Tibial artery (tissue), 4 donors: Measurements from ENCODE around the gene DNAJC13.

Experiments
- DNase-seq, 2 donors: peaks; one replicate each; pipeline ENCODE4 v3.0.0-alpha.2; 2019
- H3K27ac ChIP-seq, 2 donors: fragments of 200-600 bp; sonication (generic) in 1 of 2; 1 replicate in 1 of 2; 2 replicates in 1 of 2; pipeline ENCODE4 v1.5.1; 2018 to 2019; ENCODE audit warnings: mild to moderate bottlenecking in 1 of 2
- H3K27me3 ChIP-seq, 2 donors: fragments of 200-600 bp; sonication (generic) in 1 of 2; one replicate each; pipeline versions ENCODE4 v1.5.1 to v1.6.0; 2016 to 2019
- H3K36me3 ChIP-seq, 3 donors: fragments of 200-600 bp; sonication (generic) in 2 of 3; one replicate each; pipeline ENCODE4 v1.5.1; 2016 to 2019; ENCODE audit warnings: mild to moderate bottlenecking in 2 of 3
- H3K4me1 ChIP-seq, 4 donors: fragments of 200-600 bp; sonication (generic) in 2 of 4; 1 replicate in 3 of 4; 2 replicates in 1 of 4; pipeline ENCODE4 v1.5.1; 2016 to 2019
- H3K4me3 ChIP-seq, 2 donors: fragments of 200-600 bp; sonication (generic) in 1 of 2; 1 replicate in 1 of 2; 2 replicates in 1 of 2; pipeline ENCODE4 v1.5.1; 2018 to 2019; ENCODE audit warnings: mild to moderate bottlenecking in 2 of 2
- H3K9me3 ChIP-seq, 3 donors: fragments of 200-600 bp; sonication (generic) in 1 of 3; one replicate each; pipeline ENCODE4 v1.5.1; 2016 to 2019
- intact Hi-C: fragments of 100-400 bp; cut with DNase I; formaldehyde crosslinking; loops from one replicate; pipeline ENCODE4 v1.15.0; 2023; ENCODE audit warnings: low total_unique reads
- TF ChIP-seq, protein P1 (sequence below), 2 experiments: fragments of 200-600 bp in 1 of 2; fragments of 450-650 bp in 1 of 2; IDR thresholded peaks; one replicate each; pipeline ENCODE4 v1.5.1; 2017 to 2019; ENCODE audit warnings: antibody characterized with exemption in 2 of 2, mild to moderate bottlenecking in 1 of 2, moderate library complexity in 1 of 2

DNAJC13 gene

DNA sequence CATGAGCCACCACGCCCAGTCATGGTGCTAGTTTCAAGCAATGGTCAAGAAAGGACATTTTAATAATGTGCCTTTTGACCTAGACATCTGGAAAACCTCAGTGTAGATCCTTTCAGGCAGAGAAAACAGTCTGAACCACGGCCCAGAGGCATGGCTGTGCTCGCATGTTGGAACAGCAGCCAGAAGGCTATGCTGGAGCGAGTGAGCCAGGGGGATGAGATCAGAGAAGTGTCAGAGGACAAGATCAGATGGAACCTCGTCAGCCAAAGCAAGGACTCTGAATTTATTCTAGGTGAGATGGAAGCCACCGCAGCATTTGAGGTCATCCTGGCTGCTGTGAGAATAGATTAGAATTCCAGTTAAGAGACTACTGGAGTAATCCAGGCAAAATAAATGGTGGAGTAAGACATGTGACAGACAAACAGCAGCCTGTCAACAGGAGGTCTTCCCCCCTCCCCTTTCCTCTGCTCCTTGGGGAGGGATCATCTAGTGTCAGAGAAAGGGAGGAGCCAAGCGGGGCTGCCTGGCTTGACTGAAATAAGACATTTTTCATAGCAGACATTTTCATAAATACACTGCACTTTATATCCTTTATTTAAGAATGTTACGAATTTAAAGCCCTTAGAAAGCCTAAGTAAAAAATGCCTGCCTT, 139.3 kb downstream of the DNAJC13 start:
- no peak overlapping the region for H3K27ac ChIP-seq
- TF ChIP-seq, protein P1, sequence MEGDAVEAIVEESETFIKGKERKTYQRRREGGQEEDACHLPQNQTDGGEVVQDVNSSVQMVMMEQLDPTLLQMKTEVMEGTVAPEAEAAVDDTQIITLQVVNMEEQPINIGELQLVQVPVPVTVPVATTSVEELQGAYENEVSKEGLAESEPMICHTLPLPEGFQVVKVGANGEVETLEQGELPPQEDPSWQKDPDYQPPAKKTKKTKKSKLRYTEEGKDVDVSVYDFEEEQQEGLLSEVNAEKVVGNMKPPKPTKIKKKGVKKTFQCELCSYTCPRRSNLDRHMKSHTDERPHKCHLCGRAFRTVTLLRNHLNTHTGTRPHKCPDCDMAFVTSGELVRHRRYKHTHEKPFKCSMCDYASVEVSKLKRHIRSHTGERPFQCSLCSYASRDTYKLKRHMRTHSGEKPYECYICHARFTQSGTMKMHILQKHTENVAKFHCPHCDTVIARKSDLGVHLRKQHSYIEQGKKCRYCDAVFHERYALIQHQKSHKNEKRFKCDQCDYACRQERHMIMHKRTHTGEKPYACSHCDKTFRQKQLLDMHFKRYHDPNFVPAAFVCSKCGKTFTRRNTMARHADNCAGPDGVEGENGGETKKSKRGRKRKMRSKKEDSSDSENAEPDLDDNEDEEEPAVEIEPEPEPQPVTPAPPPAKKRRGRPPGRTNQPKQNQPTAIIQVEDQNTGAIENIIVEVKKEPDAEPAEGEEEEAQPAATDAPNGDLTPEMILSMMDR (IDR thresholded peaks at IDR 0.05), result no peak
- peaks cover 6 to 35% (median 8%) of the 10 kb centered on the region in 3 donors for H3K36me3 ChIP-seq
- H3K9me3 ChIP-seq, result no peaks in the 10 kb centered on the region
- no peak overlapping the region for H3K4me3 ChIP-seq
- DNase-seq, result peak in 1 of 2 donors; percentile 38
- no peaks in the 10 kb centered on the region for H3K27me3 ChIP-seq
- intact Hi-C loops, result no loop called here
- no peaks in the 10 kb centered on the region for H3K4me1 ChIP-seq

DNA sequence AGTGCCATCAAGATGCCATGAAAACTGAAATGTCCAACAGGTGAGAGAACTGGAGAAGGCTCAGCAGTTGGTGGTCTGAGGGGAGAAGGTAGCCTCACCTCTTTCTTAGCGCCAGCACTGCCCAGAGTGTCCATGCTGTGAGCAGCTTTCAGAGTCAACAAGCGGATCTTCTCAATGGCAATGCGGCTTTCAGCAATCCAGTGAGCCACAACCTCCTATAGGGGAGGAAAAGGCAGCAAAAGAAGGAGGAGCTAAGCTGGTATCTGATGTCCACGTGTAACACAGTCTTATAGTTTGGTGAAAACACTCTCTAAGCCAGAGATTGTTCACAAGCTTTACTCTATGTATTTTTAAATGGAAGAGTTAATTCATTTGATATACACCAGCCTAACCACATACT, 143.7 kb downstream of the DNAJC13 start:
- H3K4me1 ChIP-seq, result peaks cover 0 to 14% (median 0%) of the 10 kb centered on the region in 4 donors
- no peaks in the 10 kb centered on the region for H3K27me3 ChIP-seq
- H3K27ac ChIP-seq, result no peak overlapping the region
- intact Hi-C loops, result no loop called here
- no peak overlapping the region for H3K4me3 ChIP-seq
- H3K36me3 ChIP-seq, result peaks cover 6 to 35% (median 8%) of the 10 kb centered on the region in 3 donors
- TF ChIP-seq, protein P1 (IDR thresholded peaks at IDR 0.05), result no peak
- no peaks in the 10 kb centered on the region for H3K9me3 ChIP-seq
- no peak for DNase-seq

DNA sequence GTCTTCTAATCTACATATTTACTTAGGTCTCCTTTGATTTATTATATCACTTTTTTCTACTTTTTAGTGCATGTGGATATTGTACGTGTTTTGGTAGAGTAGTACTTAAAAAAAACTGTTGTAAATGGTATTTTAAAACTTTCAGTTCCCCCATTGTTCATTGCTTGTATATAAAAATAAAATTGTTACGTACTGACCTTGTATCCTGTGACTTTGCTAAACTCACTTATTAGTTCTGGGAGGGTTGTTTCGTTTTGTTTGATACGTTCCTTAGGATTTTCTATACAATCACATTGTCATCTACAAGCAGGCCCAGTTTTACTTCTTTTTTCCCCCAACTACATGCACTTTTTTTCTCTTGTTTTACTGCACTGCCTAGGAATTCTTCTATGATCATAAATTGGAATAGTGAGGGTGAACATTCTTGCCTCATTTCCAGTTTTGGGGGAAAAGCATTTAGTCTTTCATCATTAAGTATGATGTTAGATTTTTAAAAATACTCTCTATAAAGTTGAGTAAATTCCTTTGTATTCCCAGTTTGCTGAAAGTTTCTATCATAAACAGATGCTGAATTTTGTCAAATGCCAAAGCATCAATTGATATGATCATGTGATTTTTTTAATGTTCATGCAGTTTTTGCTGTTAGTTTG, 146.2 kb downstream of the DNAJC13 start:
- Histone ChIP-seq H3K36me3 (peaks cover 6 to 22% (median 8%) of the 10 kb centered on the region in 3 donors), H3K27ac (no peak overlapping the region), H3K27me3 (no peaks in the 10 kb centered on the region), H3K9me3 (no peaks in the 10 kb centered on the region), H3K4me3 (no peak overlapping the region), H3K4me1 (peaks cover 0 to 18% (median 0%) of the 10 kb centered on the region in 4 donors)
- intact Hi-C loops, result no loop called here
- no peak for DNase-seq
- TF ChIP-seq, protein P1 (IDR thresholded peaks at IDR 0.05), result no peak

GRCh38 chr3:132564070-132564465, 146.8 kb downstream of the DNAJC13 start:
- intact Hi-C loops, result no loop called here
- H3K4me1 ChIP-seq, result peaks cover 0 to 21% (median 0%) of the 10 kb centered on the region in 4 donors
- H3K36me3 ChIP-seq, result peaks cover 6 to 16% (median 8%) of the 10 kb centered on the region in 3 donors
- TF ChIP-seq, protein P1 (IDR thresholded peaks at IDR 0.05), result no peak
- H3K9me3 ChIP-seq, result no peaks in the 10 kb centered on the region
- peak overlapping the region in 1 of 2 donors; percentile 39 for H3K27ac ChIP-seq
- H3K4me3 ChIP-seq, result no peak overlapping the region
- DNase-seq, result no peak
- no peaks in the 10 kb centered on the region for H3K27me3 ChIP-seq

GRCh38 chr3:132568422-132568821, 151.1 kb downstream of the DNAJC13 start:
- Histone ChIP-seq H3K27ac (peak overlapping the region; percentile 35 to 67), H3K9me3 (no peaks in the 10 kb centered on the region), H3K4me1 (peaks cover 0 to 39% (median 0%) of the 10 kb centered on the region in 4 donors), H3K27me3 (no peaks in the 10 kb centered on the region), H3K4me3 (no peak overlapping the region), H3K36me3 (peaks cover 0 to 6% (median 0%) of the 10 kb centered on the region in 3 donors)
- TF ChIP-seq, protein P1 (IDR thresholded peaks at IDR 0.05), result no peak
- intact Hi-C loops, result no loop called here
- DNase-seq, result no peak
